NCI-H748 treated with DMSO at 0.1 percent for 48 hours (cell line): Measurements from ENCODE around the gene PRR18.
"Not testable (repeated sequence)": the region's sequence is repeated elsewhere in the genome, so short reads cannot be mapped to it uniquely, and the experiment has no call there.

Experiments used
- DNase-seq: peaks from one replicate; lab custom pipeline; 2025; lab: John Stamatoyannopoulos, UW

PRR18 gene

GRCh38 chr6:166308033-166308768 lies at the start of gene PRR18:
TSS of gene PRR18 (minus strand) at chr6:166308392. CDS start at chr6:166308142, 250 bp downstream.
- no peak for DNase-seq

- no peak for DNase-seq
These were observed 47.4 kb upstream of the PRR18 start for GRCh38 chr6:166355552-166355951.

- DNase-seq = no peak
These were observed 46.8 kb upstream of the PRR18 start for GRCh38 chr6:166354965-166355364.

GRCh38 chr6:166354143-166354542 lies 46.0 kb upstream of the PRR18 start:
- DNase-seq = no peak

GRCh38 chr6:166353507-166353906 lies 45.3 kb upstream of the PRR18 start:
- no peak for DNase-seq

GRCh38 chr6:166352923-166353322 lies 44.7 kb upstream of the PRR18 start:
- DNase-seq = no peak

- DNase-seq = peak; percentile 92
These were observed 43.6 kb upstream of the PRR18 start for GRCh38 chr6:166351715-166352285.

GRCh38 chr6:166348305-166348949 lies 40.2 kb upstream of the PRR18 start:
- no peak for DNase-seq

- no peak for DNase-seq
These were observed 38.8 kb upstream of the PRR18 start for GRCh38 chr6:166346965-166347364.

GRCh38 chr6:166346449-166346848 lies 38.3 kb upstream of the PRR18 start:
- no peak for DNase-seq

- DNase-seq = not testable (repeated sequence)
These were observed 37.5 kb upstream of the PRR18 start for GRCh38 chr6:166345672-166346071.

GRCh38 chr6:166344921-166345320 lies 36.7 kb upstream of the PRR18 start:
- not testable (repeated sequence) for DNase-seq

GRCh38 chr6:166344240-166344639 lies 36.0 kb upstream of the PRR18 start:
- no peak for DNase-seq

GRCh38 chr6:166343150-166343487 lies 34.9 kb upstream of the PRR18 start:
- DNase-seq = no peak

- DNase-seq = peak; percentile 30
These were observed 34.4 kb upstream of the PRR18 start, which contains the start of gene SFT2D1 for GRCh38 chr6:166342349-166343149. TSS of gene SFT2D1 (minus strand) at chr6:166342545. CDS start at chr6:166342481, 64 bp downstream.

- no peak for DNase-seq
These were observed 33.8 kb upstream of the PRR18 start for GRCh38 chr6:166341977-166342348.

- no peak for DNase-seq
These were observed 33.3 kb upstream of the PRR18 start for GRCh38 chr6:166341464-166341863.

GRCh38 chr6:166338854-166339253 lies 30.7 kb upstream of the PRR18 start:
- no peak for DNase-seq

- DNase-seq = no peak
These were observed 28.7 kb upstream of the PRR18 start for GRCh38 chr6:166336847-166337246.

- no peak for DNase-seq
These were observed 27.4 kb upstream of the PRR18 start for GRCh38 chr6:166335378-166336302.

GRCh38 chr6:166334878-166335277 lies 26.7 kb upstream of the PRR18 start:
- DNase-seq = no peak
